Stimulated activated CD4-positive, alpha-beta T cell treated with anti-CD3 and anti-CD28 coated beads, Interleukin-15, amount 100 ng/mL, for 48 hours (primary cell): ENCODE measurements around the gene LY6G6D.
A peak's percentile ranks its signal among the peaks of the same experiment; 100 is the strongest.
"Not testable (repeated sequence)": the region's sequence is repeated elsewhere in the genome, so short reads cannot be mapped to it uniquely, and the experiment has no call there.

Experiments used
- DNase-seq, 2 donors: peaks; one replicate each; pipeline ENCODE4 v3.0.0-alpha.2; 2020; ENCODE audit warnings: low read depth in 2 of 2

LY6G6D gene

GRCh38 chr6:31692353-31692752 lies 22.8 kb upstream of the LY6G6D start:
- no peak for DNase-seq

- no peak for DNase-seq
Measured at GRCh38 chr6:31692886-31693285, 22.3 kb upstream of the LY6G6D start.

GRCh38 chr6:31693535-31693934 lies 21.6 kb upstream of the LY6G6D start:
- no peak for DNase-seq

- no peak for DNase-seq
Measured at GRCh38 chr6:31697555-31697954, 17.6 kb upstream of the LY6G6D start.

- DNase-seq = no peak
Measured at GRCh38 chr6:31700740-31701401, 14.3 kb upstream of the LY6G6D start.

GRCh38 chr6:31701666-31702404 lies 13.3 kb upstream of the LY6G6D start:
- DNase-seq = no peak

GRCh38 chr6:31702405-31702818 lies 12.7 kb upstream of the LY6G6D start:
- peak in 1 of 2 donors; percentile 27 for DNase-seq

- DNase-seq = peak; percentile 96 to 98
Measured at GRCh38 chr6:31702819-31703716, 12.1 kb upstream of the LY6G6D start, which contains the start of gene ABHD16A. TSS of gene ABHD16A (minus strand) at chr6:31703324. CDS start at chr6:31703281, 43 bp downstream.

- DNase-seq = no peak
Measured at GRCh38 chr6:31705931-31706330, 9.2 kb upstream of the LY6G6D start.

GRCh38 chr6:31706599-31706998 lies 8.5 kb upstream of the LY6G6D start, which contains the start of gene LY6G6F:
TSS of gene LY6G6F (plus strand) at chr6:31706866. CDS start at chr6:31706907, 41 bp downstream.
- DNase-seq = no peak

GRCh38 chr6:31707701-31708100 lies 7.4 kb upstream of the LY6G6D start:
- DNase-seq = no peak

- no peak for DNase-seq
Measured at GRCh38 chr6:31708224-31708623, 6.9 kb upstream of the LY6G6D start.

GRCh38 chr6:31709157-31709556 lies 6.0 kb upstream of the LY6G6D start:
- DNase-seq = not testable (repeated sequence)

- no peak for DNase-seq
Measured at GRCh38 chr6:31710523-31711219, 4.5 kb upstream of the LY6G6D start.

GRCh38 chr6:31711233-31711632 lies 3.9 kb upstream of the LY6G6D start:
- DNase-seq = no peak

GRCh38 chr6:31712296-31712695 lies 2.9 kb upstream of the LY6G6D start:
- DNase-seq = no peak

GRCh38 chr6:31713465-31713864 lies 1.7 kb upstream of the LY6G6D start:
- DNase-seq = no peak

- no peak for DNase-seq
Measured at GRCh38 chr6:31713991-31714684, 1.0 kb upstream of the LY6G6D start.

- DNase-seq = no peak
Measured at GRCh38 chr6:31717499-31718222, 2.5 kb downstream of the LY6G6D start.

- DNase-seq = no peak
Measured at GRCh38 chr6:31718265-31718664, 3.1 kb downstream of the LY6G6D start.
